Measurements from ENCODE around the gene RNF169.

DNA sequence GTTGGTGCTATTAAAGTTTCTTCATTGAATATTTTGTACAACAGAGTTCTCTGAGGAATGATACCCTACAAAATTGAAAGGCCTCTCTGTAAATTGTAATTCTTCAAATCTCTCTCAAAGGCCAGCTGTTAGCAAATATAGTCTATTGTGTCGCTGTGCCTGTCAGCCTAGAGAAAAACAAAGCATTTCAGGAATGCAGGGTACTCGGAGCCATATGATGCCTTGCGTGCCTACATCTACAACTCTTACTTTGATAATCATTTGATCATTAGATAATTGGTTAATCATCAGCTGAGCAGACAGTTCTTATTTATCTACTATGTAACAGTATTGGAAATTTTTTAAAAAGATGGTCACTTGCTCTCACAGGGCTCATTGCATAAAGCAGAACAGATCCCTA is 67.3 kb downstream of the RNF169 start:
- TF ChIP-seq, protein P1, sequence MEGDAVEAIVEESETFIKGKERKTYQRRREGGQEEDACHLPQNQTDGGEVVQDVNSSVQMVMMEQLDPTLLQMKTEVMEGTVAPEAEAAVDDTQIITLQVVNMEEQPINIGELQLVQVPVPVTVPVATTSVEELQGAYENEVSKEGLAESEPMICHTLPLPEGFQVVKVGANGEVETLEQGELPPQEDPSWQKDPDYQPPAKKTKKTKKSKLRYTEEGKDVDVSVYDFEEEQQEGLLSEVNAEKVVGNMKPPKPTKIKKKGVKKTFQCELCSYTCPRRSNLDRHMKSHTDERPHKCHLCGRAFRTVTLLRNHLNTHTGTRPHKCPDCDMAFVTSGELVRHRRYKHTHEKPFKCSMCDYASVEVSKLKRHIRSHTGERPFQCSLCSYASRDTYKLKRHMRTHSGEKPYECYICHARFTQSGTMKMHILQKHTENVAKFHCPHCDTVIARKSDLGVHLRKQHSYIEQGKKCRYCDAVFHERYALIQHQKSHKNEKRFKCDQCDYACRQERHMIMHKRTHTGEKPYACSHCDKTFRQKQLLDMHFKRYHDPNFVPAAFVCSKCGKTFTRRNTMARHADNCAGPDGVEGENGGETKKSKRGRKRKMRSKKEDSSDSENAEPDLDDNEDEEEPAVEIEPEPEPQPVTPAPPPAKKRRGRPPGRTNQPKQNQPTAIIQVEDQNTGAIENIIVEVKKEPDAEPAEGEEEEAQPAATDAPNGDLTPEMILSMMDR (conservative IDR thresholded peaks at IDR 0.05 in 1 of 2, IDR thresholded peaks at IDR 0.05 in 1 of 2; ENCODE audit: low read depth in 1 of 2, low read length in 2 of 2) = no peak
- no peak for TF ChIP-seq EZH2 (IDR thresholded peaks at IDR 0.05; ENCODE audit: low read length, missing control alignments)
